Neural cell (in vitro differentiated cells): ENCODE results near the gene YIPF5. TPM values are rescaled to one million over a fixed set of nuclear protein-coding genes. Genes with fewer than 3 reads are reported as not detected.

Experiments
- H2AFZ ChIP-seq: fragments of 200-600, 300-800 bp; sonication (generic), shearing (Covaris generic); 2 replicates; pipeline ENCODE4 v1.6.0; 2014; ENCODE audit warnings: low read depth, mild to moderate bottlenecking, antibody characterized with exemption, low read length, moderate library complexity
- H3F3A ChIP-seq: fragments of 200-600 bp; shearing (Covaris generic); 2 replicates; pipeline ENCODE4 v1.6.1; 2016; ENCODE audit warnings: mild to moderate bottlenecking, moderate library complexity, mixed read lengths, antibody characterized with exemption, low read length; ENCODE audit not compliant: insufficient read depth, poor library complexity, severe bottlenecking
- H3K27ac ChIP-seq: fragments of 200-600, 300-800 bp; sonication (generic), shearing (Covaris generic); 2 replicates; pipeline ENCODE4 v1.5.1; 2014; ENCODE audit warnings: mild to moderate bottlenecking, low read length, moderate library complexity
- H3K27me3 ChIP-seq: fragments of 300-800, 200-600 bp; sonication (generic), shearing (Covaris generic); 2 replicates; pipeline ENCODE4 v1.6.0; 2014; ENCODE audit warnings: mild to moderate bottlenecking, low read depth, low read length, moderate library complexity; ENCODE audit not compliant: insufficient read depth
- H3K36me3 ChIP-seq: fragments of 300-800, 200-600 bp; sonication (generic), shearing (Covaris generic); 2 replicates; pipeline ENCODE4 v1.5.1; 2014; ENCODE audit warnings: mild to moderate bottlenecking, antibody characterized with exemption, low read length, moderate library complexity; ENCODE audit not compliant: insufficient read depth
- H3K4me2 ChIP-seq: fragments of 300-800, 200-600 bp; sonication (generic), shearing (Covaris generic); 2 replicates; pipeline ENCODE4 v1.6.0; 2014; ENCODE audit warnings: mild to moderate bottlenecking, low read length
- H3K4me3 ChIP-seq: fragments of 300-800, 200-600 bp; sonication (generic), shearing (Covaris generic); 2 replicates; pipeline ENCODE4 v1.5.1; 2014; ENCODE audit warnings: mild to moderate bottlenecking, low read length, moderate library complexity
- H3K79me2 ChIP-seq: fragments of 200-600 bp; shearing (Covaris generic); replicated peaks from 2 replicates; pipeline ENCODE4 v1.6.0; 2014; ENCODE audit warnings: mild to moderate bottlenecking, low read length, moderate library complexity; ENCODE audit not compliant: insufficient read depth
- H3K9ac ChIP-seq: fragments of 300-800, 200-600 bp; sonication (generic), shearing (Covaris generic); 2 replicates; pipeline ENCODE4 v1.6.1; 2016; ENCODE audit warnings: mild to moderate bottlenecking, low read length, mixed read lengths
- H3K9me2 ChIP-seq: fragments of 200-600 bp; shearing (Covaris generic); 2 replicates; pipeline ENCODE4 v1.6.1; 2016; ENCODE audit warnings: mild to moderate bottlenecking, low read length, mixed read lengths; ENCODE audit not compliant: insufficient read depth
- H3K9me3 ChIP-seq: fragments of 200-600, 300-800 bp; sonication (generic), shearing (Covaris generic); 2 replicates; pipeline ENCODE4 v1.6.1; 2016; ENCODE audit warnings: mild to moderate bottlenecking, mixed run types, low read length, moderate library complexity, mixed read lengths
- H4K20me1 ChIP-seq: fragments of 200-600 bp; shearing (Covaris generic); 2 replicates; pipeline ENCODE4 v1.6.1; 2016; ENCODE audit warnings: mild to moderate bottlenecking, mixed run types; ENCODE audit not compliant: insufficient read depth
- CTCF ChIP-seq: fragments of 450-650 bp; IDR thresholded peaks from 2 replicates; pipeline ENCODE4 v1.5.1; 2014; ENCODE audit warnings: antibody characterized with exemption, mild to moderate bottlenecking, moderate library complexity; ENCODE audit not compliant: poor library complexity, severe bottlenecking
- EP300 ChIP-seq: fragments of 450-650 bp; conservative IDR thresholded peaks from 2 replicates; pipeline ENCODE4 v1.6.1; 2014; ENCODE audit warnings: antibody characterized with exemption, mild to moderate bottlenecking, moderate library complexity; ENCODE audit not compliant: poor library complexity, severe bottlenecking
- EZH2 ChIP-seq: fragments of 200-600, 300-800 bp; shearing (Covaris generic), sonication (generic); IDR thresholded peaks from 2 replicates; pipeline ENCODE4 v1.6.1; 2014; ENCODE audit warnings: antibody characterized with exemption, low read length, borderline replicate concordance, mild to moderate bottlenecking; ENCODE audit not compliant: insufficient read depth, poor library complexity, severe bottlenecking
- MXI1 ChIP-seq: fragments of 450-650 bp; conservative IDR thresholded peaks from 2 replicates; pipeline ENCODE4 v1.6.1; 2014; ENCODE audit warnings: antibody characterized with exemption, mild to moderate bottlenecking; ENCODE audit not compliant: poor library complexity, severe bottlenecking
- POLR2AphosphoS5 ChIP-seq: IDR thresholded peaks from 2 replicates; pipeline ENCODE4 v1.6.1; 2012
- RAD21 ChIP-seq: fragments of 450-650 bp; conservative IDR thresholded peaks from 2 replicates; pipeline ENCODE4 v1.6.1; 2014; ENCODE audit warnings: antibody characterized with exemption, mild to moderate bottlenecking, moderate library complexity
- REST ChIP-seq: IDR thresholded peaks from 2 replicates; pipeline ENCODE4 v1.6.1; 2012; ENCODE audit warnings: borderline replicate concordance
- SMC3 ChIP-seq: fragments of 450-650 bp; conservative IDR thresholded peaks from 2 replicates; pipeline ENCODE4 v1.6.1; 2014; ENCODE audit warnings: antibody characterized with exemption, mild to moderate bottlenecking, moderate library complexity; ENCODE audit not compliant: poor library complexity
- TAF1 ChIP-seq: IDR thresholded peaks from 2 replicates; pipeline ENCODE4 v1.6.1; 2012; ENCODE audit warnings: low read depth
- polyA plus RNA-seq: library from polyadenylated mRNA; depleted of rRNA; stranded (reverse); fragments of >200 nt; gene quantifications from 2 replicates; pipeline ENCODE4 v1.2.3, GENCODE V29; 2014

The YIPF5 gene
- polyA plus RNA-seq, 1 donor from 2014 or later, result 59.6 TPM

GRCh38 chr5:144177548-144177947, 7.1 kb upstream of the YIPF5 start:
- H3K4me2 ChIP-seq, result no peak overlapping the region
- H3K27me3 ChIP-seq, result no peaks in the 10 kb centered on the region
- H3K27ac ChIP-seq, result no peak overlapping the region
- no peaks in the 10 kb centered on the region for H3K36me3 ChIP-seq
- H3K9me2 ChIP-seq, result no peaks in the 10 kb centered on the region
- H3K9me3 ChIP-seq, result no peaks in the 10 kb centered on the region
- no peak overlapping the region for H2AFZ ChIP-seq
- no peaks in the 10 kb centered on the region for H3F3A ChIP-seq
- H4K20me1 ChIP-seq, result no peaks in the 10 kb centered on the region
- no peaks in the 10 kb centered on the region for H3K79me2 ChIP-seq
- H3K4me3 ChIP-seq, result no peak overlapping the region
- H3K9ac ChIP-seq, result no peak overlapping the region
- no peak for TF ChIP-seq EP300
- no peak for TF ChIP-seq EZH2
- no peak for TF ChIP-seq CTCF
- no peak for TF ChIP-seq TAF1
- TF ChIP-seq REST, result no peak

GRCh38 chr5:144173766-144174165, 3.3 kb upstream of the YIPF5 start:
- Histone ChIP-seq H4K20me1 (no peaks in the 10 kb centered on the region), H3K27me3 (no peaks in the 10 kb centered on the region), H3K27ac (no peak overlapping the region), H3K36me3 (no peaks in the 10 kb centered on the region), H3K4me3 (no peak overlapping the region), H3K9me2 (no peaks in the 10 kb centered on the region), H3K9ac (no peak overlapping the region), H3K4me2 (no peak overlapping the region), H3K79me2 (peaks cover 15% of the 10 kb centered on the region), H3F3A (no peaks in the 10 kb centered on the region), H3K9me3 (no peaks in the 10 kb centered on the region), H2AFZ (no peak overlapping the region)
- no peak for TF ChIP-seq EZH2
- TF ChIP-seq MXI1, result no peak
- TF ChIP-seq EP300, result no peak
- TF ChIP-seq REST, result no peak
- no peak for TF ChIP-seq RAD21
- TF ChIP-seq TAF1, result no peak
- TF ChIP-seq SMC3, result no peak
- no peak for TF ChIP-seq CTCF
- no peak for TF ChIP-seq POLR2AphosphoS5
